Keratinocyte (primary cell): Measurements from ENCODE around the gene ELAVL3. TPM values are rescaled to one million over a fixed set of nuclear protein-coding genes. Genes with fewer than 3 reads are reported as not detected.

Experiments
- DNase-seq: peaks from one replicate; pipeline ENCODE4 v3.0.0-alpha.2; 2011; ENCODE audit warnings: low read depth, missing footprints, low spot score
- FAIRE-seq: peaks from 2 replicates; lab custom pipeline; 2011; peaks lifted over from hg19 to GRCh38; lab: Jason Lieb, UNC
- H2AFZ ChIP-seq: 2 replicates; pipeline ENCODE4 v1.6.0; 2012; ENCODE audit warnings: low read length, control low read depth, inconsistent platforms; ENCODE audit not compliant: control insufficient read depth
- H3K27ac ChIP-seq: 2 replicates; pipeline ENCODE4 v1.5.1; 2011; ENCODE audit warnings: low read length; ENCODE audit not compliant: control insufficient read depth, insufficient read depth
- H3K27me3 ChIP-seq: 3 replicates; pipeline ENCODE4 v1.6.0; 2011; ENCODE audit warnings: low read length; ENCODE audit not compliant: control insufficient read depth, insufficient read depth; ENCODE audit errors: extremely low read depth
- H3K36me3 ChIP-seq, 2 experiments: 2 replicates in 1 of 2; 3 replicates in 1 of 2; pipeline ENCODE4 v1.5.1; 2011; ENCODE audit warnings: low read length in 2 of 2, mild to moderate bottlenecking in 1 of 2; ENCODE audit not compliant: control insufficient read depth in 2 of 2, insufficient read depth in 2 of 2; ENCODE audit errors: extremely low read depth in 1 of 2
- H3K4me1 ChIP-seq: 3 replicates; pipeline ENCODE4 v1.5.1; 2011; ENCODE audit warnings: low read length; ENCODE audit not compliant: control insufficient read depth, insufficient read depth; ENCODE audit errors: extremely low read depth
- H3K4me2 ChIP-seq: 3 replicates; pipeline ENCODE4 v1.6.0; 2011; ENCODE audit warnings: low read depth, low read length; ENCODE audit not compliant: control insufficient read depth, insufficient read depth; ENCODE audit errors: extremely low read depth
- H3K4me3 ChIP-seq, 3 experiments: fragments of 200-600 bp in 1 of 3; sonication (generic) in 1 of 3; 2 replicates in 2 of 3; 3 replicates in 1 of 3; pipeline ENCODE4 v1.5.1; 2011 to 2016; ENCODE audit warnings: low read length in 3 of 3, mild to moderate bottlenecking in 3 of 3, control low read depth in 2 of 3, inconsistent platforms in 1 of 3, low read depth in 1 of 3, mixed read lengths in 1 of 3, mixed run types in 1 of 3, moderate library complexity in 1 of 3; ENCODE audit not compliant: control insufficient read depth in 2 of 3, insufficient read depth in 2 of 3; ENCODE audit errors: extremely low read depth in 1 of 3
- H3K79me2 ChIP-seq: 2 replicates; pipeline ENCODE4 v1.6.0; 2012; ENCODE audit warnings: low read length; ENCODE audit not compliant: control insufficient read depth, insufficient read depth
- H3K9ac ChIP-seq: 3 replicates; pipeline ENCODE4 v1.6.0; 2011; ENCODE audit warnings: low read length; ENCODE audit not compliant: control insufficient read depth, insufficient read depth; ENCODE audit errors: extremely low read depth
- H3K9me1 ChIP-seq: 3 replicates; pipeline ENCODE4 v1.6.0; 2011; ENCODE audit warnings: low read length; ENCODE audit not compliant: control insufficient read depth, insufficient read depth; ENCODE audit errors: extremely low read depth
- H3K9me3 ChIP-seq: 2 replicates; pipeline ENCODE4 v1.5.1; 2012; ENCODE audit warnings: low read depth, low read length; ENCODE audit not compliant: control insufficient read depth
- H4K20me1 ChIP-seq: 3 replicates; pipeline ENCODE4 v1.6.0; 2011; ENCODE audit warnings: low read length; ENCODE audit not compliant: control insufficient read depth, insufficient read depth; ENCODE audit errors: extremely low read depth
- EZH2 ChIP-seq: IDR thresholded peaks from one replicate; pipeline ENCODE4 v1.6.1; 2012; ENCODE audit warnings: inconsistent platforms, mild to moderate bottlenecking, low read length, moderate library complexity
- dilution Hi-C: fragments of 300-500 bp; cut with MboI; formaldehyde crosslinking; loops from one replicate; pipeline ENCODE4 v1.7.0; 2020; ENCODE audit warnings: low sequenced_read_pairs; ENCODE audit not compliant: extremely low pct_ligation_motif_present
- polyA plus RNA-seq, 5 experiments: library from polyadenylated mRNA; depleted of rRNA in 3 of 5; stranded (reverse) in 3 of 5; stranded (forward) in 1 of 5; unstranded in 1 of 5; fragments of >200 nt; gene quantifications; 1 replicate in 1 of 5; 2 replicates in 3 of 5; 3 replicates in 1 of 5; pipeline versions ENCODE4 v1.2.1 to v1.2.3, GENCODE V29; 2011 to 2012; ENCODE audit warnings: missing spikeins in 2 of 5, low read depth in 1 of 5, low replicate concordance in 1 of 5
- TF ChIP-seq, protein P1 (sequence below), 3 experiments: IDR thresholded peaks in 1 of 3; conservative IDR thresholded peaks in 1 of 3; optimal IDR thresholded peaks in 1 of 3; 2 replicates in 2 of 3; 3 replicates in 1 of 3; pipeline versions ENCODE3 to v1.5.1; 2011; ENCODE audit warnings: low read length in 3 of 3, mild to moderate bottlenecking in 3 of 3, moderate library complexity in 2 of 3, control low read depth in 1 of 3, inconsistent platforms in 1 of 3; ENCODE audit not compliant: insufficient read depth in 2 of 3; ENCODE audit errors: extremely low read depth in 1 of 3

ELAVL3 gene
- polyA plus RNA-seq, 1 donor (not counting 4 experiments of a cell fraction or from before 2014, with no cell fraction given): not detected

DNA sequence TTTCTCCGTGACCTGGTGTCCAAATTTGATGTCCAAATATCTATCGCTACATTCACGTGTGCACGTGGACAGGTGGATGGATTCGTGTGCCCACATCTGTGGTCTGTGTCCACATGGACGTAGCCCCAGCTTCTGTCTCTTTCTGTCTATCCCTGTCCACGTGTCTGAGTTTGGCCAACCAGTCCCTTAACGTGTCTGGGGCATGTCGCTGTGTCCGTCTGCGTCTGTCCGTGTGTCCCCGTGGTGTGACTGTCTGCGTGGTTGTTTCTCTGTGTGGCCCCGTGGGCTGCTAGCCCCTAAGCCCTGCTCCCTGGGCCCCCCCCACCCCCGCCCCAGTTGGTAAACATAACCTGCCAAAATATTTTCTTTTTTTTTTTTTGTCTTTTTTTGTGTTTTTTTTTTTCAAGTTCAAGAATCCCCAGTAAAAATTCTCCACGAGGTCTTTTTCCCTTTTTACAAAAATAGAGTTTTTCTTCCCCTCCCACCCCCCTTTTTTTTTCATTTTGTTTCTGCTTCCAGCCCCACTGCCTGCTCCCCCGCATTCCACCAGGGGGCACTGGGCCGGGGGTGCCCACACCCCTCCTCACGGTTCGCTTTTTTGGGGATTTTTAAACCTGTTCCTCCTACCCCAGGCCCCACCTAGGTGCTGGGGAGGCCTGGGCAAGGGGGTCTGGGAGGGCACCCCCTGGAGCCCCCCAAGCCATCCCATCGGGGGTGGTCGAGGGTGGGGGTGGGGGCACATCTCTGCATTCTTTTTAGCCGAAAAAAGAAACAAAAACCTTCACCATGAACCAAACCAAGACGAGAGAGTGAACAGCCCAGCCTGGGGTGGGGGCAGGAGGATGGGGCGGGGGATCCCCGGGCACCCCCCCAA, 27.1 kb downstream of the ELAVL3 start:
- H3K27me3 ChIP-seq: no peaks in the 10 kb centered on the region
- no peak overlapping the region for H3K4me2 ChIP-seq
- H3K9me3 ChIP-seq: no peaks in the 10 kb centered on the region
- TF ChIP-seq, protein P1, sequence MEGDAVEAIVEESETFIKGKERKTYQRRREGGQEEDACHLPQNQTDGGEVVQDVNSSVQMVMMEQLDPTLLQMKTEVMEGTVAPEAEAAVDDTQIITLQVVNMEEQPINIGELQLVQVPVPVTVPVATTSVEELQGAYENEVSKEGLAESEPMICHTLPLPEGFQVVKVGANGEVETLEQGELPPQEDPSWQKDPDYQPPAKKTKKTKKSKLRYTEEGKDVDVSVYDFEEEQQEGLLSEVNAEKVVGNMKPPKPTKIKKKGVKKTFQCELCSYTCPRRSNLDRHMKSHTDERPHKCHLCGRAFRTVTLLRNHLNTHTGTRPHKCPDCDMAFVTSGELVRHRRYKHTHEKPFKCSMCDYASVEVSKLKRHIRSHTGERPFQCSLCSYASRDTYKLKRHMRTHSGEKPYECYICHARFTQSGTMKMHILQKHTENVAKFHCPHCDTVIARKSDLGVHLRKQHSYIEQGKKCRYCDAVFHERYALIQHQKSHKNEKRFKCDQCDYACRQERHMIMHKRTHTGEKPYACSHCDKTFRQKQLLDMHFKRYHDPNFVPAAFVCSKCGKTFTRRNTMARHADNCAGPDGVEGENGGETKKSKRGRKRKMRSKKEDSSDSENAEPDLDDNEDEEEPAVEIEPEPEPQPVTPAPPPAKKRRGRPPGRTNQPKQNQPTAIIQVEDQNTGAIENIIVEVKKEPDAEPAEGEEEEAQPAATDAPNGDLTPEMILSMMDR (optimal IDR thresholded peaks at IDR 0.05 in 1 of 3, IDR thresholded peaks at IDR 0.05 in 1 of 3, conservative IDR thresholded peaks at IDR 0.05 in 1 of 3; ENCODE audit: extremely low read depth in 1 of 3, insufficient read depth in 2 of 3, low read length in 3 of 3): peak in 2 of 3 experiments; percentile 4 to 17
- TF ChIP-seq EZH2: no peak
- peaks cover 5 to 6% of the 10 kb centered on the region in 2 experiments for H3K36me3 ChIP-seq
- dilution Hi-C loops: no loop called here
- FAIRE-seq (no peak), DNase-seq (no peak)
- H3K9ac ChIP-seq: no peak overlapping the region
- H4K20me1 ChIP-seq: no peaks in the 10 kb centered on the region
- H3K4me1 ChIP-seq: no peaks in the 10 kb centered on the region
- no peaks in the 10 kb centered on the region for H3K9me1 ChIP-seq
- no peak overlapping the region for H3K4me3 ChIP-seq
- H2AFZ ChIP-seq: no peak overlapping the region
- no peaks in the 10 kb centered on the region for H3K79me2 ChIP-seq
- H3K27ac ChIP-seq: no peak overlapping the region

GRCh38 chr19:11452620-11453310, 28.1 kb downstream of the ELAVL3 start:
- no peak overlapping the region for H3K4me3 ChIP-seq
- H3K4me1 ChIP-seq: no peaks in the 10 kb centered on the region
- H3K9me3 ChIP-seq: no peaks in the 10 kb centered on the region
- FAIRE-seq: no peak
- H3K79me2 ChIP-seq: no peaks in the 10 kb centered on the region
- no peaks in the 10 kb centered on the region for H4K20me1 ChIP-seq
- H2AFZ ChIP-seq: no peak overlapping the region
- dilution Hi-C loops: no loop called here
- H3K27ac ChIP-seq: no peak overlapping the region
- DNase-seq: no peak
- H3K9me1 ChIP-seq: no peaks in the 10 kb centered on the region
- no peak for TF ChIP-seq EZH2
- TF ChIP-seq, protein P1 (optimal IDR thresholded peaks at IDR 0.05 in 1 of 3, IDR thresholded peaks at IDR 0.05 in 1 of 3, conservative IDR thresholded peaks at IDR 0.05 in 1 of 3; ENCODE audit: extremely low read depth in 1 of 3, insufficient read depth in 2 of 3, low read length in 3 of 3): peak in 1 of 3 experiments; percentile 24
- peaks cover 12 to 13% of the 10 kb centered on the region in 2 experiments for H3K36me3 ChIP-seq
- no peak overlapping the region for H3K4me2 ChIP-seq
- H3K9ac ChIP-seq: no peak overlapping the region
- no peaks in the 10 kb centered on the region for H3K27me3 ChIP-seq
